C1 segment of cervical spinal cord (tissue), 14 donors: ENCODE results near the gene USP10.

Experiments used
- DNase-seq, 14 donors: peaks; one replicate each; lab custom pipeline; 2025; lab: John Stamatoyannopoulos, UW

The USP10 gene

GRCh38 chr16:84820771-84821170, 121.0 kb downstream of the USP10 start:
- DNase-seq: no peak

GRCh38 chr16:84821179-84821578, 121.4 kb downstream of the USP10 start:
- no peak for DNase-seq

- DNase-seq: no peak
Observed at GRCh38 chr16:84821728-84822689, 122.2 kb downstream of the USP10 start.

GRCh38 chr16:84822990-84823389, 123.2 kb downstream of the USP10 start:
- no peak for DNase-seq

GRCh38 chr16:84823484-84823883, 123.7 kb downstream of the USP10 start:
- no peak for DNase-seq

- DNase-seq: no peak
Observed at GRCh38 chr16:84823926-84824325, 124.1 kb downstream of the USP10 start.

- DNase-seq: no peak
Observed at GRCh38 chr16:84825896-84826557, 126.2 kb downstream of the USP10 start.

GRCh38 chr16:84826558-84826941, 126.8 kb downstream of the USP10 start:
- no peak for DNase-seq

GRCh38 chr16:84827131-84827574, 127.4 kb downstream of the USP10 start:
- no peak for DNase-seq

- DNase-seq: no peak
Observed at GRCh38 chr16:84827897-84828296, 128.1 kb downstream of the USP10 start.

GRCh38 chr16:84828322-84828721, 128.5 kb downstream of the USP10 start:
- DNase-seq: no peak
